GM12892 (cell line): ENCODE results near the gene LNX1.

Experiments used
- DNase-seq: peaks from one replicate; pipeline ENCODE4 v3.0.0; 2011; ENCODE audit not compliant: insufficient read length
- FAIRE-seq: peaks from 2 replicates; lab custom pipeline; 2011; peaks lifted over from hg19 to GRCh38; lab: Jason Lieb, UNC
- POLR2A ChIP-seq: IDR thresholded peaks from 2 replicates; pipeline ENCODE4 v1.6.1; 2011; ENCODE audit warnings: low read depth, low read length, control low read depth
- POLR2AphosphoS5 ChIP-seq: IDR thresholded peaks from 2 replicates; pipeline ENCODE4 v1.6.1; 2011; ENCODE audit warnings: low read depth, low read length, control low read depth
- TAF1 ChIP-seq: IDR thresholded peaks from 2 replicates; pipeline ENCODE4 v1.6.1; 2011; ENCODE audit warnings: low read depth, mild to moderate bottlenecking, control low read depth, low read length, borderline replicate concordance

LNX1 gene

GRCh38 chr4:53520116-53520515 lies 71.2 kb downstream of the LNX1 start:
- FAIRE-seq: no peak

GRCh38 chr4:53518807-53519206 lies 72.5 kb downstream of the LNX1 start:
- FAIRE-seq (no peak), DNase-seq (no peak)
- no peak for TF ChIP-seq TAF1
- no peak for TF ChIP-seq POLR2A
- TF ChIP-seq POLR2AphosphoS5: no peak

More at GRCh38 chr4:53520116-53520515, 71.2 kb downstream of the LNX1 start:
- TF ChIP-seq POLR2AphosphoS5 (no peak), TAF1 (no peak), POLR2A (no peak)
- no peak for DNase-seq

- no peak for DNase-seq
- TF ChIP-seq TAF1: no peak
- TF ChIP-seq POLR2A: no peak
- TF ChIP-seq POLR2AphosphoS5: no peak
- no peak for FAIRE-seq
Observed at GRCh38 chr4:53515076-53515475, 76.2 kb downstream of the LNX1 start.

GRCh38 chr4:53514509-53514908 lies 76.8 kb downstream of the LNX1 start:
- FAIRE-seq: no peak
- TF ChIP-seq POLR2A: no peak
- no peak for TF ChIP-seq TAF1
- no peak for TF ChIP-seq POLR2AphosphoS5
- DNase-seq: no peak

GRCh38 chr4:53512608-53513007 lies 78.7 kb downstream of the LNX1 start:
- no peak for FAIRE-seq
- TF ChIP-seq POLR2AphosphoS5 (no peak), TAF1 (no peak), POLR2A (no peak)
- DNase-seq: no peak

- no peak for TF ChIP-seq TAF1
- no peak for TF ChIP-seq POLR2AphosphoS5
- no peak for TF ChIP-seq POLR2A
- DNase-seq (no peak), FAIRE-seq (no peak)
Observed at GRCh38 chr4:53511014-53511413, 80.3 kb downstream of the LNX1 start.

GRCh38 chr4:53510321-53510720 lies 81.0 kb downstream of the LNX1 start:
- no peak for DNase-seq
- no peak for TF ChIP-seq POLR2AphosphoS5
- TF ChIP-seq POLR2A: no peak
- TF ChIP-seq TAF1: no peak
- FAIRE-seq: no peak

- TF ChIP-seq TAF1 (no peak), POLR2AphosphoS5 (no peak), POLR2A (no peak)
- DNase-seq (no peak), FAIRE-seq (no peak)
Observed at GRCh38 chr4:53508446-53508845, 82.8 kb downstream of the LNX1 start.

GRCh38 chr4:53507671-53508286 lies 83.5 kb downstream of the LNX1 start:
- DNase-seq (no peak), FAIRE-seq (no peak)
- TF ChIP-seq TAF1 (no peak), POLR2A (no peak), POLR2AphosphoS5 (no peak)

- no peak for TF ChIP-seq TAF1
- no peak for TF ChIP-seq POLR2AphosphoS5
- no peak for TF ChIP-seq POLR2A
- DNase-seq: no peak
- no peak for FAIRE-seq
Observed at GRCh38 chr4:53507058-53507457, 84.2 kb downstream of the LNX1 start.

GRCh38 chr4:53505947-53506346 lies 85.3 kb downstream of the LNX1 start:
- FAIRE-seq: no peak
- TF ChIP-seq POLR2A: no peak
- no peak for TF ChIP-seq TAF1
- no peak for TF ChIP-seq POLR2AphosphoS5
- no peak for DNase-seq

- FAIRE-seq (no peak), DNase-seq (no peak)
- TF ChIP-seq TAF1 (no peak), POLR2AphosphoS5 (no peak)
Observed at GRCh38 chr4:53502094-53502493, 89.2 kb downstream of the LNX1 start.

- FAIRE-seq: no peak
- TF ChIP-seq TAF1 (no peak), POLR2AphosphoS5 (no peak)
- DNase-seq: no peak
Observed at GRCh38 chr4:53501561-53501960, 89.7 kb downstream of the LNX1 start.
